Neural cell (in vitro differentiated cells): ENCODE measurements around the gene CCDC33. TPM values are rescaled to one million over a fixed set of nuclear protein-coding genes. Genes with fewer than 3 reads are reported as not detected.

ENCODE experiments used
- H2AFZ ChIP-seq: fragments of 200-600, 300-800 bp; sonication (generic), shearing (Covaris generic); 2 replicates; pipeline ENCODE4 v1.6.0; 2014; ENCODE audit warnings: low read depth, mild to moderate bottlenecking, antibody characterized with exemption, low read length, moderate library complexity
- H3F3A ChIP-seq: fragments of 200-600 bp; shearing (Covaris generic); 2 replicates; pipeline ENCODE4 v1.6.1; 2016; ENCODE audit warnings: mild to moderate bottlenecking, moderate library complexity, mixed read lengths, antibody characterized with exemption, low read length; ENCODE audit not compliant: insufficient read depth, poor library complexity, severe bottlenecking
- H3K27ac ChIP-seq: fragments of 200-600, 300-800 bp; sonication (generic), shearing (Covaris generic); 2 replicates; pipeline ENCODE4 v1.5.1; 2014; ENCODE audit warnings: mild to moderate bottlenecking, low read length, moderate library complexity
- H3K27me3 ChIP-seq: fragments of 300-800, 200-600 bp; sonication (generic), shearing (Covaris generic); 2 replicates; pipeline ENCODE4 v1.6.0; 2014; ENCODE audit warnings: mild to moderate bottlenecking, low read depth, low read length, moderate library complexity; ENCODE audit not compliant: insufficient read depth
- H3K36me3 ChIP-seq: fragments of 300-800, 200-600 bp; sonication (generic), shearing (Covaris generic); 2 replicates; pipeline ENCODE4 v1.5.1; 2014; ENCODE audit warnings: mild to moderate bottlenecking, antibody characterized with exemption, low read length, moderate library complexity; ENCODE audit not compliant: insufficient read depth
- H3K4me2 ChIP-seq: fragments of 300-800, 200-600 bp; sonication (generic), shearing (Covaris generic); 2 replicates; pipeline ENCODE4 v1.6.0; 2014; ENCODE audit warnings: mild to moderate bottlenecking, low read length
- H3K4me3 ChIP-seq: fragments of 300-800, 200-600 bp; sonication (generic), shearing (Covaris generic); 2 replicates; pipeline ENCODE4 v1.5.1; 2014; ENCODE audit warnings: mild to moderate bottlenecking, low read length, moderate library complexity
- H3K79me2 ChIP-seq: fragments of 200-600 bp; shearing (Covaris generic); replicated peaks from 2 replicates; pipeline ENCODE4 v1.6.0; 2014; ENCODE audit warnings: mild to moderate bottlenecking, low read length, moderate library complexity; ENCODE audit not compliant: insufficient read depth
- H3K9ac ChIP-seq: fragments of 300-800, 200-600 bp; sonication (generic), shearing (Covaris generic); 2 replicates; pipeline ENCODE4 v1.6.1; 2016; ENCODE audit warnings: mild to moderate bottlenecking, low read length, mixed read lengths
- H3K9me2 ChIP-seq: fragments of 200-600 bp; shearing (Covaris generic); 2 replicates; pipeline ENCODE4 v1.6.1; 2016; ENCODE audit warnings: mild to moderate bottlenecking, low read length, mixed read lengths; ENCODE audit not compliant: insufficient read depth
- H3K9me3 ChIP-seq: fragments of 200-600, 300-800 bp; sonication (generic), shearing (Covaris generic); 2 replicates; pipeline ENCODE4 v1.6.1; 2016; ENCODE audit warnings: mild to moderate bottlenecking, mixed run types, low read length, moderate library complexity, mixed read lengths
- H4K20me1 ChIP-seq: fragments of 200-600 bp; shearing (Covaris generic); 2 replicates; pipeline ENCODE4 v1.6.1; 2016; ENCODE audit warnings: mild to moderate bottlenecking, mixed run types; ENCODE audit not compliant: insufficient read depth
- EP300 ChIP-seq: fragments of 450-650 bp; conservative IDR thresholded peaks from 2 replicates; pipeline ENCODE4 v1.6.1; 2014; ENCODE audit warnings: antibody characterized with exemption, mild to moderate bottlenecking, moderate library complexity; ENCODE audit not compliant: poor library complexity, severe bottlenecking
- EZH2 ChIP-seq: fragments of 200-600, 300-800 bp; shearing (Covaris generic), sonication (generic); IDR thresholded peaks from 2 replicates; pipeline ENCODE4 v1.6.1; 2014; ENCODE audit warnings: antibody characterized with exemption, low read length, borderline replicate concordance, mild to moderate bottlenecking; ENCODE audit not compliant: insufficient read depth, poor library complexity, severe bottlenecking
- MXI1 ChIP-seq: fragments of 450-650 bp; conservative IDR thresholded peaks from 2 replicates; pipeline ENCODE4 v1.6.1; 2014; ENCODE audit warnings: antibody characterized with exemption, mild to moderate bottlenecking; ENCODE audit not compliant: poor library complexity, severe bottlenecking
- POLR2AphosphoS5 ChIP-seq: IDR thresholded peaks from 2 replicates; pipeline ENCODE4 v1.6.1; 2012
- RAD21 ChIP-seq: fragments of 450-650 bp; conservative IDR thresholded peaks from 2 replicates; pipeline ENCODE4 v1.6.1; 2014; ENCODE audit warnings: antibody characterized with exemption, mild to moderate bottlenecking, moderate library complexity
- SMC3 ChIP-seq: fragments of 450-650 bp; conservative IDR thresholded peaks from 2 replicates; pipeline ENCODE4 v1.6.1; 2014; ENCODE audit warnings: antibody characterized with exemption, mild to moderate bottlenecking, moderate library complexity; ENCODE audit not compliant: poor library complexity
- TAF1 ChIP-seq: IDR thresholded peaks from 2 replicates; pipeline ENCODE4 v1.6.1; 2012; ENCODE audit warnings: low read depth
- polyA plus RNA-seq: library from polyadenylated mRNA; depleted of rRNA; stranded (reverse); fragments of >200 nt; gene quantifications from 2 replicates; pipeline ENCODE4 v1.2.3, GENCODE V29; 2014
- TF ChIP-seq, protein P1 (sequence below): IDR thresholded peaks from 2 replicates; pipeline ENCODE4 v1.6.1; 2012; ENCODE audit warnings: borderline replicate concordance
- TF ChIP-seq, protein P2 (sequence below): fragments of 450-650 bp; IDR thresholded peaks from 2 replicates; pipeline ENCODE4 v1.5.1; 2014; ENCODE audit warnings: antibody characterized with exemption, mild to moderate bottlenecking, moderate library complexity; ENCODE audit not compliant: poor library complexity, severe bottlenecking

Gene CCDC33
- polyA plus RNA-seq, 1 donor from 2014 or later, result 1.4 TPM

DNA sequence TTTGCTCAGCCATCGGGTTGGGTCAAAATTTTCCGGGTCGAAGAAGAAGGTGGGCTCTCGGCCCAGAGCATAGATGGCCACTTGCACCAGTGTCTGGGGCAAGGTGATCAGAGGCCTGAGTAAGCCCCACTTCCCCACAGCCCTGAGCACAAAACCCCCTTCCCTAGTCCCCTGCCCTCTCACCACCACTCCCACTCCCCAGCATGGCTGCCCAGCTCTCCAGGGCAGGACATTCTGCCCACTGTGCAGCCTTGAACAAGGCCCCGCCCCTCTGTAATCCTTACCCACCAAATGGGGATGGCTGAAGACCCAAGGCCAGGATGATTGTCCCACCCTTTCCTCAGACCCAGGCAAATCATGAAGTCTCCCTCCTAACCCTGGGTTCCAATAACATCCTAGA lies 102.5 kb downstream of the CCDC33 start:
- no peaks in the 10 kb centered on the region for H3K27me3 ChIP-seq
- H3K9me3 ChIP-seq, result peaks cover 4% of the 10 kb centered on the region
- no peak overlapping the region for H2AFZ ChIP-seq
- H4K20me1 ChIP-seq, result no peaks in the 10 kb centered on the region
- H3K4me2 ChIP-seq, result no peak overlapping the region
- no peak for TF ChIP-seq POLR2AphosphoS5
- no peak for TF ChIP-seq TAF1
- TF ChIP-seq, protein P1, sequence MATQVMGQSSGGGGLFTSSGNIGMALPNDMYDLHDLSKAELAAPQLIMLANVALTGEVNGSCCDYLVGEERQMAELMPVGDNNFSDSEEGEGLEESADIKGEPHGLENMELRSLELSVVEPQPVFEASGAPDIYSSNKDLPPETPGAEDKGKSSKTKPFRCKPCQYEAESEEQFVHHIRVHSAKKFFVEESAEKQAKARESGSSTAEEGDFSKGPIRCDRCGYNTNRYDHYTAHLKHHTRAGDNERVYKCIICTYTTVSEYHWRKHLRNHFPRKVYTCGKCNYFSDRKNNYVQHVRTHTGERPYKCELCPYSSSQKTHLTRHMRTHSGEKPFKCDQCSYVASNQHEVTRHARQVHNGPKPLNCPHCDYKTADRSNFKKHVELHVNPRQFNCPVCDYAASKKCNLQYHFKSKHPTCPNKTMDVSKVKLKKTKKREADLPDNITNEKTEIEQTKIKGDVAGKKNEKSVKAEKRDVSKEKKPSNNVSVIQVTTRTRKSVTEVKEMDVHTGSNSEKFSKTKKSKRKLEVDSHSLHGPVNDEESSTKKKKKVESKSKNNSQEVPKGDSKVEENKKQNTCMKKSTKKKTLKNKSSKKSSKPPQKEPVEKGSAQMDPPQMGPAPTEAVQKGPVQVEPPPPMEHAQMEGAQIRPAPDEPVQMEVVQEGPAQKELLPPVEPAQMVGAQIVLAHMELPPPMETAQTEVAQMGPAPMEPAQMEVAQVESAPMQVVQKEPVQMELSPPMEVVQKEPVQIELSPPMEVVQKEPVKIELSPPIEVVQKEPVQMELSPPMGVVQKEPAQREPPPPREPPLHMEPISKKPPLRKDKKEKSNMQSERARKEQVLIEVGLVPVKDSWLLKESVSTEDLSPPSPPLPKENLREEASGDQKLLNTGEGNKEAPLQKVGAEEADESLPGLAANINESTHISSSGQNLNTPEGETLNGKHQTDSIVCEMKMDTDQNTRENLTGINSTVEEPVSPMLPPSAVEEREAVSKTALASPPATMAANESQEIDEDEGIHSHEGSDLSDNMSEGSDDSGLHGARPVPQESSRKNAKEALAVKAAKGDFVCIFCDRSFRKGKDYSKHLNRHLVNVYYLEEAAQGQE, result no peak
- no peak for TF ChIP-seq MXI1
- TF ChIP-seq RAD21, result no peak
- no peak for TF ChIP-seq EP300
- TF ChIP-seq, protein P2, sequence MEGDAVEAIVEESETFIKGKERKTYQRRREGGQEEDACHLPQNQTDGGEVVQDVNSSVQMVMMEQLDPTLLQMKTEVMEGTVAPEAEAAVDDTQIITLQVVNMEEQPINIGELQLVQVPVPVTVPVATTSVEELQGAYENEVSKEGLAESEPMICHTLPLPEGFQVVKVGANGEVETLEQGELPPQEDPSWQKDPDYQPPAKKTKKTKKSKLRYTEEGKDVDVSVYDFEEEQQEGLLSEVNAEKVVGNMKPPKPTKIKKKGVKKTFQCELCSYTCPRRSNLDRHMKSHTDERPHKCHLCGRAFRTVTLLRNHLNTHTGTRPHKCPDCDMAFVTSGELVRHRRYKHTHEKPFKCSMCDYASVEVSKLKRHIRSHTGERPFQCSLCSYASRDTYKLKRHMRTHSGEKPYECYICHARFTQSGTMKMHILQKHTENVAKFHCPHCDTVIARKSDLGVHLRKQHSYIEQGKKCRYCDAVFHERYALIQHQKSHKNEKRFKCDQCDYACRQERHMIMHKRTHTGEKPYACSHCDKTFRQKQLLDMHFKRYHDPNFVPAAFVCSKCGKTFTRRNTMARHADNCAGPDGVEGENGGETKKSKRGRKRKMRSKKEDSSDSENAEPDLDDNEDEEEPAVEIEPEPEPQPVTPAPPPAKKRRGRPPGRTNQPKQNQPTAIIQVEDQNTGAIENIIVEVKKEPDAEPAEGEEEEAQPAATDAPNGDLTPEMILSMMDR, result no peak
- TF ChIP-seq EZH2, result no peak
- TF ChIP-seq SMC3, result no peak
- H3K4me3 ChIP-seq, result no peak overlapping the region
- H3K9me2 ChIP-seq, result no peaks in the 10 kb centered on the region
- no peaks in the 10 kb centered on the region for H3K79me2 ChIP-seq
- no peaks in the 10 kb centered on the region for H3K36me3 ChIP-seq
- no peak overlapping the region for H3K27ac ChIP-seq
- no peak overlapping the region for H3K9ac ChIP-seq
- no peaks in the 10 kb centered on the region for H3F3A ChIP-seq

DNA sequence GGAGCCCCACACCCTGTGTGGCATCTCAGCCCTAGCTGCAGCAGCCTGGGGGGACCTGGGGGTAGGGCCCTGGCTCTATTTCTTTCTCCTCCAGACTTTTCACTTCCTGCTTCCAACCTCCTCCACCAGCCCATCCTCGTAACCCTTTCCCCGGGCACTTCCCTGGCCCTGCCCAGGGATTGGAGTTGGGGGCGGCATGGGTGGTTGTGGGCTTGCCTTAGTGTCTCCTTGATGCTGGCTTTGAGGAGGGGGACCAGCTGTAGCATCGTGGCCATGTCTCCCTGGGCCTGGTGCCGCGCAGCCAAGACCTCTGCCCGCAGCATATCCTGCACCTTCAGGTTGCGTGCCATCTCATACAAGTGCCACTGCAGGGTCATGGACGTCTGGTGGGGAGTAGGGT lies 103.2 kb downstream of the CCDC33 start:
- Histone ChIP-seq H3K4me2 (no peak overlapping the region), H3K9ac (no peak overlapping the region), H3K9me2 (no peaks in the 10 kb centered on the region), H4K20me1 (no peaks in the 10 kb centered on the region), H3K4me3 (no peak overlapping the region), H3K79me2 (no peaks in the 10 kb centered on the region), H3F3A (no peaks in the 10 kb centered on the region), H3K27me3 (no peaks in the 10 kb centered on the region), H3K36me3 (no peaks in the 10 kb centered on the region), H3K9me3 (peaks cover 2% of the 10 kb centered on the region), H2AFZ (no peak overlapping the region), H3K27ac (no peak overlapping the region)
- TF ChIP-seq EP300 (no peak), TAF1 (no peak)

DNA sequence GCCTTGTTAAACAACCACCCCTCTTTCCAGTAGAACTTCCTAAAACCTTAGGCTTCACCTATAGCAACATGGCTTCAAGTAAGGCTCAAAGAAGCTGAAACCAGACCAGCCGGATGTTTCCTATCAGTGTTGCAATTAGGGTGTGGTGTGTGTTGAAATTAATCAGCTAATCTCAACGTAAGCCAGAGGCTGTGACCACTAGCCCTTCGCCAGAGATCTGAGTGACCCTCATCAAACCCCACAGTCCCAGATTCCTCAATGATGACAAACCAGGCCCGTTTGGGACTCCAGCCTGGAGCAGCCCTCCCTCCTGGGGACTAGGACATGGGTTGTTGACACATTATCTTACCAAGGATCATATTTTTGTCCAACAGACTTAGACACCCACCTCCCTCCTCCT lies 104.0 kb downstream of the CCDC33 start:
- Histone ChIP-seq H3F3A (no peaks in the 10 kb centered on the region), H3K4me2 (no peak overlapping the region), H3K4me3 (no peak overlapping the region), H2AFZ (no peak overlapping the region), H3K36me3 (no peaks in the 10 kb centered on the region), H3K27ac (no peak overlapping the region), H3K9ac (no peak overlapping the region), H3K9me2 (no peaks in the 10 kb centered on the region), H4K20me1 (no peaks in the 10 kb centered on the region), H3K9me3 (no peaks in the 10 kb centered on the region), H3K27me3 (no peaks in the 10 kb centered on the region), H3K79me2 (no peaks in the 10 kb centered on the region)
- TF ChIP-seq, protein P1, result no peak
- TF ChIP-seq EP300 (no peak), RAD21 (no peak), TAF1 (no peak), MXI1 (no peak), SMC3 (no peak), EZH2 (no peak), POLR2AphosphoS5 (no peak)
- TF ChIP-seq, protein P2, result no peak
